ENCODE measurements around the gene NDFIP2.
A peak's percentile ranks its signal among the peaks of the same experiment; 100 is the strongest.

NDFIP2 gene

GRCh38 chr13:79459906-79460305 lies 21.0 kb upstream of the NDFIP2 start:
- DNase-seq: no peak

- DNase-seq: no peak
These were observed 18.1 kb upstream of the NDFIP2 start for GRCh38 chr13:79462895-79463294.

- no peak for DNase-seq
These were observed 17.4 kb upstream of the NDFIP2 start for GRCh38 chr13:79463604-79464003.

GRCh38 chr13:79466872-79467271 lies 14.1 kb upstream of the NDFIP2 start:
- no peak for DNase-seq

- DNase-seq: no peak
These were observed 12.6 kb upstream of the NDFIP2 start for GRCh38 chr13:79468402-79468801.

- DNase-seq: no peak
These were observed 12.1 kb upstream of the NDFIP2 start for GRCh38 chr13:79468819-79469218.

- no peak for DNase-seq
These were observed 11.3 kb upstream of the NDFIP2 start for GRCh38 chr13:79469608-79470007.

GRCh38 chr13:79470666-79471065 lies 10.3 kb upstream of the NDFIP2 start:
- DNase-seq: no peak

- no peak for DNase-seq
These were observed 5.4 kb upstream of the NDFIP2 start for GRCh38 chr13:79475569-79475968.

GRCh38 chr13:79477968-79478367 lies 3.0 kb upstream of the NDFIP2 start:
- no peak for DNase-seq

GRCh38 chr13:79479882-79480281 lies 1.1 kb upstream of the NDFIP2 start:
- DNase-seq: no peak

- peak; percentile 34 for DNase-seq
These were observed 714 bp downstream of the NDFIP2 start for GRCh38 chr13:79481685-79482052.

GRCh38 chr13:79482281-79482970 lies 1.5 kb downstream of the NDFIP2 start:
- no peak for DNase-seq

- DNase-seq: no peak
These were observed 2.2 kb downstream of the NDFIP2 start for GRCh38 chr13:79483086-79483706.

- no peak for DNase-seq
These were observed 4.3 kb downstream of the NDFIP2 start for GRCh38 chr13:79485014-79485811.

- no peak for DNase-seq
These were observed 5.7 kb downstream of the NDFIP2 start for GRCh38 chr13:79486433-79487188.

- DNase-seq: no peak
These were observed 9.4 kb downstream of the NDFIP2 start for GRCh38 chr13:79490326-79490725.

- no peak for DNase-seq
These were observed 9.9 kb downstream of the NDFIP2 start for GRCh38 chr13:79490824-79491223.

- DNase-seq: no peak
These were observed 10.8 kb downstream of the NDFIP2 start for GRCh38 chr13:79491715-79492114.

- DNase-seq: no peak
These were observed 11.4 kb downstream of the NDFIP2 start for GRCh38 chr13:79492313-79492798.

- DNase-seq: no peak
These were observed 12.1 kb downstream of the NDFIP2 start for GRCh38 chr13:79492918-79493594.

- DNase-seq: no peak
These were observed 15.2 kb downstream of the NDFIP2 start for GRCh38 chr13:79496188-79496587.

- DNase-seq: no peak
These were observed 16.1 kb downstream of the NDFIP2 start for GRCh38 chr13:79497064-79497463.

Data from activated gamma-delta T cell treated with Interleukin-2 at 50 U/mL for 16 hours (primary cell).